GM23248 (cell line): ENCODE results near the gene STEAP3. TPM values are rescaled to one million over a fixed set of nuclear protein-coding genes. Genes with fewer than 3 reads are reported as not detected.

Experiments
- DNase-seq: peaks from one replicate; pipeline ENCODE4 v3.0.0-alpha.2; 2015
- H2AFZ ChIP-seq: fragments of 200-600 bp; sonication (generic); 2 replicates; pipeline ENCODE4 v1.6.1; 2016; ENCODE audit warnings: antibody characterized with exemption
- H3F3A ChIP-seq: fragments of 200-600 bp; sonication (generic); 2 replicates; pipeline ENCODE4 v1.6.1; 2016; ENCODE audit warnings: mild to moderate bottlenecking, antibody characterized with exemption, mixed run types; ENCODE audit not compliant: insufficient read depth
- H3K27ac ChIP-seq: fragments of 200-600 bp; sonication (generic); 2 replicates; pipeline ENCODE4 v1.5.1; 2016; ENCODE audit warnings: mild to moderate bottlenecking
- H3K27me3 ChIP-seq: fragments of 200-600 bp; sonication (generic); replicated peaks from 2 replicates; pipeline ENCODE4 v1.6.1; 2016; ENCODE audit warnings: mild to moderate bottlenecking; ENCODE audit not compliant: insufficient read depth
- H3K36me3 ChIP-seq: fragments of 200-600 bp; sonication (generic); 2 replicates; pipeline ENCODE4 v1.6.1; 2016; ENCODE audit warnings: low read depth, mild to moderate bottlenecking
- H3K4me1 ChIP-seq: fragments of 200-600 bp; sonication (generic); 2 replicates; pipeline ENCODE4 v1.6.1; 2016; ENCODE audit warnings: mild to moderate bottlenecking; ENCODE audit not compliant: insufficient read depth
- H3K4me2 ChIP-seq: fragments of 200-600 bp; sonication (generic); one replicate; pipeline ENCODE4 v1.6.1; 2016; ENCODE audit warnings: mild to moderate bottlenecking; ENCODE audit not compliant: unreplicated experiment
- H3K4me3 ChIP-seq: fragments of 200-600 bp; sonication (generic); 2 replicates; pipeline ENCODE4 v1.5.1; 2016; ENCODE audit warnings: mild to moderate bottlenecking
- H3K79me2 ChIP-seq: fragments of 200-600 bp; sonication (generic); 2 replicates; pipeline ENCODE4 v1.6.1; 2016; ENCODE audit warnings: mild to moderate bottlenecking; ENCODE audit not compliant: insufficient read depth
- H3K9ac ChIP-seq: fragments of 200-600 bp; sonication (generic); 2 replicates; pipeline ENCODE4 v1.6.1; 2016; ENCODE audit warnings: mild to moderate bottlenecking
- H3K9me2 ChIP-seq: fragments of 200-600 bp; sonication (generic); 2 replicates; pipeline ENCODE4 v1.6.1; 2016; ENCODE audit warnings: mixed run types, mild to moderate bottlenecking, moderate library complexity; ENCODE audit not compliant: insufficient read depth
- H3K9me3 ChIP-seq: fragments of 200-600 bp; sonication (generic); one replicate; pipeline ENCODE4 v1.6.1; 2017; ENCODE audit warnings: low read depth
- H4K20me1 ChIP-seq: fragments of 200-600 bp; sonication (generic); 2 replicates; pipeline ENCODE4 v1.6.0; 2016; ENCODE audit not compliant: insufficient read depth
- EZH2 ChIP-seq: fragments of 200-600 bp; sonication (generic); IDR thresholded peaks from 2 replicates; pipeline ENCODE4 v1.6.1; 2018; ENCODE audit warnings: antibody characterized with exemption, mild to moderate bottlenecking; ENCODE audit not compliant: insufficient read depth, poor library complexity, severe bottlenecking
- EZH2phosphoT487 ChIP-seq: fragments of 200-600 bp; sonication (generic); IDR thresholded peaks from 2 replicates; pipeline ENCODE4 v1.6.1; 2018; ENCODE audit warnings: antibody characterized with exemption, moderate library complexity, mild to moderate bottlenecking, low read depth; ENCODE audit not compliant: insufficient read depth
- WGBS, 2 experiments: methylation state at CpG; one replicate each; pipeline ENCODE4 v1.1.6; 2015 to 2017; ENCODE audit warnings: low lambda C conversion rate in 2 of 2, low coverage in 1 of 2; ENCODE audit errors: missing lambda C conversion rate in 2 of 2; 5-methylcytosine and 5-hydroxymethylcytosine counted together
- in situ Hi-C: fragments of 300-500 bp; cut with MboI; formaldehyde crosslinking; loops from 2 replicates; pipeline ENCODE4 v1.15.0; 2020
- polyA plus RNA-seq: library from polyadenylated mRNA; unstranded; fragments of >200 nt; fragmentation: Nextera tagmentation; extraction: Ambion mirVana; gene quantifications from 2 replicates; pipeline ENCODE4 v1.2.1, GENCODE V29; 2016
- total RNA-seq: library from RNA; depleted of rRNA; stranded (reverse); fragments of >200 nt; shearing (Covaris generic); gene quantifications from 2 replicates; pipeline ENCODE4 v1.2.3, GENCODE V29; 2014; rRNA removed

Gene STEAP3
- 29.5 and 30.5 TPM in 2 replicates for total RNA-seq
- 31.3 and 33.8 TPM in 2 replicates for polyA plus RNA-seq

DNA sequence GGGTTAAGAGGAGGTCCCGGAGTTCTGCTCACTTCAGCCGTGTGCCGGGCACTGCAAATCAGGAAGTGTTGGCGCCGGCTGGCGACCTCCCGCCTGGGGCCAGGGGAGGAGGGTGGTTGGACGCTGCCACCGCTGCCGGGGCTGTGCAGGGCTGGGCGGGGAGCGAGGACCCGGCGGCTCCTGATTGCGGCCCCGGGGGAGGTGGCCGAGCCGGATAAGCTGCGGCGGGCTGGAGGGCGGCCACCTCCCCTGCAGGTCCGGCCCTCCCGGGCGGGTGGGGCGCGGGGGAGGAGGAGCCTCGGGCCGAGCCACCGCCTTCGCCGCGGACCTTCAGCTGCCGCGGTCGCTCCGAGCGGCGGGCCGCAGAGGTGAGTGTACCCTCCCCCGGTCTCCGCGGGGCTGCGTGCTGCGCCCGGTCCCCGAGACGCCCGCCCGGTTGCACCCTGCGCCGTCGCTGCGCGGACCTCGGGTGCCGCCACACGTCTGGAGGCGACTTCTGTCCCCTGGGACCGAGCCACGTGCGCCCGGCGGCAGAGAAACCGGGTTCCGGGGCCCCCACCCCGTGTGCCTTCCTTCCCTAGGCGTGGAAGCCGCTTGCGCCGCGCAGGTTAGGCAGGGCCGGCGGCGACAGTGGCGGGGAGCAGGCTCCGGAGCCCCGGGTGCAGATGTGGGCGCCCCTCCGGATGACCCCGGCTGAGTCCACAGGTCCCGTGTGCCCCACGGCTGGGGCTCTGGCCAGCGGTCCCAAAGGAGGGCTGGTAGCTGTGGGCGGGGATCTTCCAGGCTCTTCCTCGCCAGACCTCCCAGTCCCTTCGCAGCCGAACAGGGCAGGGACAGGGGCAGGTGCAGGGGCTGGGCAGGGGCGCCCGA, at the start of gene STEAP3:
Gene STEAP3, plus strand, starts transcription at position 314 of the 870 bp plus-strand sequence. CDS start 7,179 bp downstream, outside the sequence.
- Histone ChIP-seq H3K36me3 (no peaks in the 10 kb centered on the region), H3K27ac (no peak within 1 kb of the TSS), H3K4me1 (no peaks in the 10 kb centered on the region), H3F3A (no peaks in the 10 kb centered on the region), H2AFZ (peak within 1 kb of the TSS; percentile 91), H3K79me2 (0 out of 2 replicates have a peak, but pooled peaks cover 8% of the 10 kb centered on the region), H3K27me3 (no peaks in the 10 kb centered on the region), H3K4me3 (peak within 1 kb of the TSS; percentile 82), H4K20me1 (no peaks in the 10 kb centered on the region), H3K9me3 (no peaks in the 10 kb centered on the region), H3K4me2 (peak within 1 kb of the TSS; percentile 84), H3K9ac (peak within 1 kb of the TSS; percentile 75), H3K9me2 (no peaks in the 10 kb centered on the region)
- in situ Hi-C loops, result no loop called here
- no peak for TF ChIP-seq EZH2phosphoT487
- WGBS, 2 experiments, result 1 to 2% methylated on average over 45 to 70 of the region's 89 CpGs
- DNase-seq, result peak; percentile 73

- Histone ChIP-seq H3K9ac (no peak overlapping the region), H3K4me2 (no peak overlapping the region), H3K27me3 (no peaks in the 10 kb centered on the region), H3K4me3 (no peak overlapping the region), H2AFZ (no peak overlapping the region), H3K9me3 (no peaks in the 10 kb centered on the region), H3K79me2 (no peaks in the 10 kb centered on the region), H3K9me2 (no peaks in the 10 kb centered on the region), H3K4me1 (peaks cover 2% of the 10 kb centered on the region; the same call in 1 of the 2 replicates), H3F3A (no peaks in the 10 kb centered on the region), H3K36me3 (no peaks in the 10 kb centered on the region), H3K27ac (no peak overlapping the region), H4K20me1 (no peaks in the 10 kb centered on the region)
- in situ Hi-C loops, result no loop called here
- DNase-seq, result peak; percentile 54
- no peak for TF ChIP-seq EZH2
- TF ChIP-seq EZH2phosphoT487, result no peak
- 55 to 58% methylated on average over 22 of the region's 22 CpGs for WGBS, 2 experiments
These were observed 49.2 kb upstream of the STEAP3 start for GRCh38 chr2:119174216-119174992.

- WGBS, 2 experiments, result 50 to 53% methylated on average over 6 of the region's 6 CpGs
- peak; percentile 34 for DNase-seq
- in situ Hi-C loops, result no loop called here
- H3K9ac ChIP-seq, result no peak overlapping the region
- H3K79me2 ChIP-seq, result no peaks in the 10 kb centered on the region
- no peak overlapping the region for H3K27ac ChIP-seq
- H3F3A ChIP-seq, result no peaks in the 10 kb centered on the region
- H3K4me3 ChIP-seq, result no peak overlapping the region
- no peaks in the 10 kb centered on the region for H3K9me3 ChIP-seq
- TF ChIP-seq EZH2, result no peak
- TF ChIP-seq EZH2phosphoT487, result no peak
- H2AFZ ChIP-seq, result no peak overlapping the region
- no peaks in the 10 kb centered on the region for H3K36me3 ChIP-seq
- no peaks in the 10 kb centered on the region for H4K20me1 ChIP-seq
- no peaks in the 10 kb centered on the region for H3K9me2 ChIP-seq
- H3K4me2 ChIP-seq, result no peak overlapping the region
- no peaks in the 10 kb centered on the region for H3K27me3 ChIP-seq
- H3K4me1 ChIP-seq, result peaks cover 7% of the 10 kb centered on the region; the same call in 1 of the 2 replicates
These were observed 48.7 kb upstream of the STEAP3 start for GRCh38 chr2:119174993-119175347.

DNA sequence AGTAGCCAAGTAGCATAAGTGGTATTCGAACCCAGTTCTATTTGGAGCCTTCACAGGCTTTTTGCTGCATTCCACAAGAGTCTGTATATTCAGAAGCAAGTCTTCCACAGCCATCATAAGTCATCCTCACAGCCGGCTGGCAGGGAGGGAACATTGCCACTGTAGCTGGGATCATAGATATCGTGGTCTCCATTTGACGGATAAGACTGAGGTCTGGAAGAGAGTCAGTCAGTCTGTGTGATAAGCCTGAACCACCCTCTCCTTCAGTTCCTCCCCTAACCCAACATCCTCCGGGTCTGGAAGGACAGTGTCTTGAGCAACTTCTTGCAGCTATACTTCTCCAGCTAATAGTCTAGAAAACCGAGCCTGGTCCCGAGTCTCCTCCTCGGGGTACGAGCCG, 48.1 kb upstream of the STEAP3 start:
- TF ChIP-seq EZH2 (no peak), EZH2phosphoT487 (no peak)
- 66 to 72% methylated on average over 10 of the region's 10 CpGs for WGBS, 2 experiments
- no peaks in the 10 kb centered on the region for H3K9me2 ChIP-seq
- no peaks in the 10 kb centered on the region for H3F3A ChIP-seq
- in situ Hi-C loops, result no loop called here
- H3K27ac ChIP-seq, result no peak overlapping the region
- no peak overlapping the region for H3K4me2 ChIP-seq
- no peaks in the 10 kb centered on the region for H3K27me3 ChIP-seq
- H3K36me3 ChIP-seq, result no peaks in the 10 kb centered on the region
- H3K4me1 ChIP-seq, result peaks cover 7% of the 10 kb centered on the region; the same call in 1 of the 2 replicates
- no peaks in the 10 kb centered on the region for H3K9me3 ChIP-seq
- no peak overlapping the region for H3K9ac ChIP-seq
- H4K20me1 ChIP-seq, result no peaks in the 10 kb centered on the region
- no peak for DNase-seq
- no peaks in the 10 kb centered on the region for H3K79me2 ChIP-seq
- no peak overlapping the region for H3K4me3 ChIP-seq
- no peak overlapping the region for H2AFZ ChIP-seq
